Erythroblast (primary cell): ENCODE measurements around the gene UFM1.

Experiments
- GATA1 ChIP-seq: IDR thresholded peaks from 2 replicates; pipeline ENCODE4 v1.6.1; 2011; ENCODE audit warnings: low read depth, mild to moderate bottlenecking, control low read depth, low read length, moderate library complexity
- POLR2A ChIP-seq: IDR thresholded peaks from 2 replicates; pipeline ENCODE4 v1.6.1; 2011; ENCODE audit warnings: mild to moderate bottlenecking, low read length

DNA sequence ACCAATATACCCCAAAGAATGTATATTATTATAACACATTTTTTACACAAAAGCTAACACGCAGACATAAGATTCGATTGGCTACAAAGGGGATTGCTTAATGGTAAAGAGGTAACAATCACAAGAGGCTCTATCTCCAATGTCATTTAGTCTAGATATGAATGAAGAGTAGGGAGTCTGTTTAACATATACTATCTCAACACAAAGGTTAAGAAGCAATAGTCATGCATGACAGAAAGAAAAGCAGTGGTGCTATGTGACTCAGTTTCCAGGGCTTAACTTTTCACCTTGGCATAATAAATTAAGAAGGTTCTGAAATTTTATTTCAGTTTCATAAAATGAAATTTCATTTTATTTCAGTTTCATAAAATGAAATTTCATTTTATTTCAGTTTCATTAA, 33.3 kb downstream of the UFM1 start:
- no peak for TF ChIP-seq POLR2A
- TF ChIP-seq GATA1 = no peak
